ENCODE measurements around the gene RBMS1. TPM values are rescaled to one million over a fixed set of nuclear protein-coding genes. Genes with fewer than 3 reads are reported as not detected.

The RBMS1 gene
- total and polyA plus RNA-seq, 4 donors = 49.5 to 215 (median 76.3) TPM

GRCh38 chr2:160402997-160403979, 90.3 kb downstream of the RBMS1 start:
- DNase-seq = no peak
- ATAC-seq (ENCODE audit: insufficient read depth, low FRiP score) = no peak
- Histone ChIP-seq H3K27ac (ENCODE audit: low read depth in 1 of 2, low read length in 1 of 2) (peak overlapping the region in 1 of 2 donors; percentile 66), H3K9ac (ENCODE audit: insufficient read depth in 1 of 2, low read length in 2 of 2) (no peak overlapping the region), H3K9me3 (ENCODE audit: control insufficient read depth in 4 of 4, insufficient read depth in 3 of 4, low read length in 3 of 4) (no peaks in the 10 kb centered on the region), H3K4me3 (no peak overlapping the region), H3K36me3 (ENCODE audit: control insufficient read depth in 4 of 4, insufficient read depth in 4 of 4, low read length in 4 of 4) (no peaks in the 10 kb centered on the region), H3K4me1 (ENCODE audit: control insufficient read depth in 5 of 5, insufficient read depth in 5 of 5, low read length in 5 of 5) (peaks cover 1 to 49% (median 28%) of the 10 kb centered on the region in 5 donors), H3K27me3 (ENCODE audit: control insufficient read depth in 3 of 3, insufficient read depth in 3 of 3, low read length in 2 of 3) (no peaks in the 10 kb centered on the region)
- WGBS, 2 donors = 52 to 70% methylated on average over 5 of the region's 5 CpGs
- TF ChIP-seq, protein P1, sequence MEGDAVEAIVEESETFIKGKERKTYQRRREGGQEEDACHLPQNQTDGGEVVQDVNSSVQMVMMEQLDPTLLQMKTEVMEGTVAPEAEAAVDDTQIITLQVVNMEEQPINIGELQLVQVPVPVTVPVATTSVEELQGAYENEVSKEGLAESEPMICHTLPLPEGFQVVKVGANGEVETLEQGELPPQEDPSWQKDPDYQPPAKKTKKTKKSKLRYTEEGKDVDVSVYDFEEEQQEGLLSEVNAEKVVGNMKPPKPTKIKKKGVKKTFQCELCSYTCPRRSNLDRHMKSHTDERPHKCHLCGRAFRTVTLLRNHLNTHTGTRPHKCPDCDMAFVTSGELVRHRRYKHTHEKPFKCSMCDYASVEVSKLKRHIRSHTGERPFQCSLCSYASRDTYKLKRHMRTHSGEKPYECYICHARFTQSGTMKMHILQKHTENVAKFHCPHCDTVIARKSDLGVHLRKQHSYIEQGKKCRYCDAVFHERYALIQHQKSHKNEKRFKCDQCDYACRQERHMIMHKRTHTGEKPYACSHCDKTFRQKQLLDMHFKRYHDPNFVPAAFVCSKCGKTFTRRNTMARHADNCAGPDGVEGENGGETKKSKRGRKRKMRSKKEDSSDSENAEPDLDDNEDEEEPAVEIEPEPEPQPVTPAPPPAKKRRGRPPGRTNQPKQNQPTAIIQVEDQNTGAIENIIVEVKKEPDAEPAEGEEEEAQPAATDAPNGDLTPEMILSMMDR (IDR thresholded peaks at IDR 0.05; ENCODE audit: control extremely low read depth, extremely low read depth) = no peak

DNA sequence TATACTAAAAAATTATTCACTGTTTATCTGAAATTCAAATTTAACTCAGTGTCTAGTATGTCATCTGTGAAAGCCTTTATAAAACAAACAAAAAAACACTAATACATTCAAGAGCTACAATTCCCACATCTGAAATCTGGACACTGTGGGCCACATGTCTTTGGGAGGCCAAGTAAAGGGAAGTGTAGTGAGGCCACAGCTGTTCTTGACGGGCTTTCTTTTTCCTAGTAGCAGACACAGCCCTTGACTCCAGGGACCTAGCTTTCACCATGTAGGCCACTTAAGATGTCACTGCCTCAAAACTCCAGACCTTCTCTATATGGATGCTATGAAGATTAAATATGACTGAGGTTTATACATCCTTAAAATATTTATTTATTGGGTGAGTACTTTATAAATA, 91.1 kb downstream of the RBMS1 start:
- no peak overlapping the region for H3K9ac ChIP-seq (ENCODE audit: insufficient read depth in 1 of 2, low read length in 2 of 2)
- H3K4me1 ChIP-seq (ENCODE audit: control insufficient read depth in 5 of 5, insufficient read depth in 5 of 5, low read length in 5 of 5) = peaks cover 5 to 49% (median 28%) of the 10 kb centered on the region in 5 donors
- no peak for ATAC-seq (ENCODE audit: insufficient read depth, low FRiP score)
- 30 to 40% methylated on average over 1 of the region's 1 CpG for WGBS, 2 donors
- peak in 1 of 3 donors; percentile 44 for DNase-seq
- no peaks in the 10 kb centered on the region for H3K27me3 ChIP-seq (ENCODE audit: control insufficient read depth in 3 of 3, insufficient read depth in 3 of 3, low read length in 2 of 3)
- peak overlapping the region in 1 of 2 donors; percentile 56 for H3K27ac ChIP-seq (ENCODE audit: low read depth in 1 of 2, low read length in 1 of 2)
- no peaks in the 10 kb centered on the region for H3K9me3 ChIP-seq (ENCODE audit: control insufficient read depth in 4 of 4, insufficient read depth in 3 of 4, low read length in 3 of 4)
- no peak overlapping the region for H3K4me3 ChIP-seq
- H3K36me3 ChIP-seq (ENCODE audit: control insufficient read depth in 4 of 4, insufficient read depth in 4 of 4, low read length in 4 of 4) = no peaks in the 10 kb centered on the region
- TF ChIP-seq, protein P1 (IDR thresholded peaks at IDR 0.05; ENCODE audit: control extremely low read depth, extremely low read depth) = no peak

- WGBS, 2 donors = 93 to 94% methylated on average over 4 of the region's 4 CpGs
- Histone ChIP-seq H3K9me3 (ENCODE audit: control insufficient read depth in 4 of 4, insufficient read depth in 3 of 4, low read length in 3 of 4) (no peaks in the 10 kb centered on the region), H3K4me1 (ENCODE audit: control insufficient read depth in 5 of 5, insufficient read depth in 5 of 5, low read length in 5 of 5) (peaks cover 6 to 51% (median 28%) of the 10 kb centered on the region in 5 donors)
Observed at GRCh38 chr2:160401895-160402294, 91.7 kb downstream of the RBMS1 start.

More at GRCh38 chr2:160401895-160402294, 91.7 kb downstream of the RBMS1 start:
- TF ChIP-seq, protein P1 (IDR thresholded peaks at IDR 0.05; ENCODE audit: control extremely low read depth, extremely low read depth) = no peak
- no peak for ATAC-seq (ENCODE audit: insufficient read depth, low FRiP score)
- H3K36me3 ChIP-seq (ENCODE audit: control insufficient read depth in 4 of 4, insufficient read depth in 4 of 4, low read length in 4 of 4) = no peaks in the 10 kb centered on the region
- no peak overlapping the region for H3K27ac ChIP-seq (ENCODE audit: low read depth in 1 of 2, low read length in 1 of 2)
- no peaks in the 10 kb centered on the region for H3K27me3 ChIP-seq (ENCODE audit: control insufficient read depth in 3 of 3, insufficient read depth in 3 of 3, low read length in 2 of 3)
- no peak overlapping the region for H3K9ac ChIP-seq (ENCODE audit: insufficient read depth in 1 of 2, low read length in 2 of 2)
- DNase-seq = no peak
- no peak overlapping the region for H3K4me3 ChIP-seq

Data from lung (tissue), 12 donors.